ENCODE data around the gene RBM23.
"Not testable (repeated sequence)": the region's sequence is repeated elsewhere in the genome, so short reads cannot be mapped to it uniquely, and the experiment has no call there.

GRCh38 chr14:22860377-22860776, 58.6 kb downstream of the RBM23 start:
- TF ChIP-seq CTCF, POLR2A, EP300 (IDR thresholded peaks at IDR 0.05): not testable (repeated sequence)
